Gastrocnemius medialis (tissue), 4 donors: ENCODE data around the gene RIPK3. TPM values are rescaled to one million over a fixed set of nuclear protein-coding genes. Genes with fewer than 3 reads are reported as not detected.

Experiments used
- ATAC-seq, 2 donors: fragments of 150-250 bp; one replicate each; pipeline ENCODE4 v1.9.1; 2016
- DNase-seq, 2 donors: peaks; one replicate each; pipeline ENCODE4 v3.0.0-alpha.2; 2019
- H3K27ac ChIP-seq, 4 donors: fragments of 200-600 bp; sonication (generic); 1 replicate in 1 of 4; 2 replicates in 3 of 4; pipeline ENCODE4 v1.5.1; 2016 to 2018; ENCODE audit warnings: mild to moderate bottlenecking in 2 of 4, moderate library complexity in 1 of 4
- H3K27me3 ChIP-seq, 3 donors: fragments of 200-600 bp; sonication (generic) in 2 of 3; 1 replicate in 1 of 3; 2 replicates in 2 of 3; pipeline versions ENCODE4 v1.5.1 to v1.6.0; 2016 to 2019; ENCODE audit warnings: mild to moderate bottlenecking in 1 of 3, moderate library complexity in 1 of 3
- H3K36me3 ChIP-seq, 2 donors: fragments of 200-600 bp; sonication (generic) in 1 of 2; one replicate each; pipeline ENCODE4 v1.5.1; 2017 to 2018
- H3K4me1 ChIP-seq, 2 donors: fragments of 200-600 bp; sonication (generic) in 1 of 2; one replicate each; pipeline ENCODE4 v1.5.1; 2016 to 2017; ENCODE audit warnings: mild to moderate bottlenecking in 2 of 2
- H3K4me3 ChIP-seq, 4 donors: fragments of 200-600 bp; sonication (generic) in 3 of 4; 1 replicate in 1 of 4; 2 replicates in 3 of 4; pipeline ENCODE4 v1.5.1; 2016 to 2019; ENCODE audit warnings: mild to moderate bottlenecking in 2 of 4
- H3K9me3 ChIP-seq, 3 donors: fragments of 200-600 bp; sonication (generic) in 2 of 3; 1 replicate in 1 of 3; 2 replicates in 2 of 3; pipeline ENCODE4 v1.5.1; 2016 to 2019
- POLR2A ChIP-seq, 2 donors: fragments of 450-650 bp; IDR thresholded peaks; one replicate each; pipeline ENCODE4 v1.6.1; 2017; ENCODE audit warnings: antibody characterized with exemption in 2 of 2, mild to moderate bottlenecking in 2 of 2, moderate library complexity in 2 of 2
- in situ Hi-C, 4 donors: fragments of 200-750 bp; cut with MboI; loops; one replicate each; pipeline versions ENCODE4 v1.15.0 to v1.8.0; 2017; ENCODE audit warnings: low sequenced_read_pairs in 4 of 4
- intact Hi-C: fragments of 100-400 bp; cut with DNase I; formaldehyde crosslinking; loops from one replicate; pipeline ENCODE4 v1.15.1; 2023; ENCODE audit warnings: low total_unique reads
- total RNA-seq, 4 donors: library from RNA; depleted of rRNA; stranded (reverse); fragments of >200 nt; gene quantifications; one replicate each; pipeline versions ENCODE4 v1.1.0 to v1.2.3, GENCODE V29; 2016
- TF ChIP-seq, protein P1 (sequence below), 5 experiments: fragments of 450-650 bp in 3 of 5; fragments of 200-600 bp in 2 of 5; sonication (generic) in 2 of 5; IDR thresholded peaks in 4 of 5; conservative IDR thresholded peaks in 1 of 5; 1 replicate in 4 of 5; 2 replicates in 1 of 5; pipeline ENCODE4 v1.5.1; 2016 to 2019; ENCODE audit warnings: antibody characterized with exemption in 5 of 5, mild to moderate bottlenecking in 3 of 5, moderate library complexity in 3 of 5

Gene RIPK3
- total RNA-seq, 4 donors from 2014 or later = 0.66 to 1.6 (median 0.97) TPM

DNA sequence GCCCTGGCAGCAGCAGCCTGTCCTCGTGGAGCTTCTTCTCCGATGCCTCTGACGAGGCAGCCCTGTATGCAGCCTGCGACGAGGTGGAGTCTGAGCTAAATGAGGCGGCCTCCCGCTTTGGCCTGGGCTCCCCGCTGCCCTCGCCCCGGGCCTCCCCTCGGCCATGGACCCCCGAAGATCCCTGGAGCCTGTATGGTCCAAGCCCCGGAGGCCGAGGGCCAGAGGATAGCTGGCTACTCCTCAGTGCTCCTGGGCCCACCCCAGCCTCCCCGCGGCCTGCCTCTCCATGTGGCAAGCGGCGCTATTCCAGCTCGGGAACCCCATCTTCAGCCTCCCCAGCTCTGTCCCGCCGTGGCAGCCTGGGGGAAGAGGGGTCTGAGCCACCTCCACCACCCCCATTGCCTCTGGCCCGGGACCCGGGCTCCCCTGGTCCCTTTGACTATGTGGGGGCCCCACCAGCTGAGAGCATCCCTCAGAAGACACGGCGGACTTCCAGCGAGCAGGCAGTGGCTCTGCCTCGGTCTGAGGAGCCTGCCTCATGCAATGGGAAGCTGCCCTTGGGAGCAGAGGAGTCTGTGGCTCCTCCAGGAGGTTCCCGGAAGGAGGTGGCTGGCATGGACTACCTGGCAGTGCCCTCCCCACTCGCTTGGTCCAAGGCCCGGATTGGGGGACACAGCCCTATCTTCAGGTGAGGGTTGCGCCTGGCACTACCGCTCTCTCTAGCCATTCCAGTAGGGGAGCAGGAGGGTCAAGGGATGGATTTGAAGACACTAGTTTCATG, 30.3 kb upstream of the RIPK3 start:
- DNase-seq (no peak), ATAC-seq (no peak)
- in situ Hi-C loops (loop anchor here in 1 of 4 donors (5.0 kb wide), 1 partner anchor 62 kb away; no protein-coding TSS in a partner anchor), intact Hi-C loops (loop anchor here (5.0 kb wide), 1 partner anchor 32 kb away; no protein-coding TSS in a partner anchor)
- H3K4me3 ChIP-seq = no peak overlapping the region
- H3K27me3 ChIP-seq = peaks cover 34 to 43% (median 39%) of the 10 kb centered on the region in 3 donors
- H3K36me3 ChIP-seq = no peaks in the 10 kb centered on the region
- no peak overlapping the region for H3K27ac ChIP-seq
- no peak for TF ChIP-seq POLR2A (IDR thresholded peaks at IDR 0.05)
- TF ChIP-seq, protein P1, sequence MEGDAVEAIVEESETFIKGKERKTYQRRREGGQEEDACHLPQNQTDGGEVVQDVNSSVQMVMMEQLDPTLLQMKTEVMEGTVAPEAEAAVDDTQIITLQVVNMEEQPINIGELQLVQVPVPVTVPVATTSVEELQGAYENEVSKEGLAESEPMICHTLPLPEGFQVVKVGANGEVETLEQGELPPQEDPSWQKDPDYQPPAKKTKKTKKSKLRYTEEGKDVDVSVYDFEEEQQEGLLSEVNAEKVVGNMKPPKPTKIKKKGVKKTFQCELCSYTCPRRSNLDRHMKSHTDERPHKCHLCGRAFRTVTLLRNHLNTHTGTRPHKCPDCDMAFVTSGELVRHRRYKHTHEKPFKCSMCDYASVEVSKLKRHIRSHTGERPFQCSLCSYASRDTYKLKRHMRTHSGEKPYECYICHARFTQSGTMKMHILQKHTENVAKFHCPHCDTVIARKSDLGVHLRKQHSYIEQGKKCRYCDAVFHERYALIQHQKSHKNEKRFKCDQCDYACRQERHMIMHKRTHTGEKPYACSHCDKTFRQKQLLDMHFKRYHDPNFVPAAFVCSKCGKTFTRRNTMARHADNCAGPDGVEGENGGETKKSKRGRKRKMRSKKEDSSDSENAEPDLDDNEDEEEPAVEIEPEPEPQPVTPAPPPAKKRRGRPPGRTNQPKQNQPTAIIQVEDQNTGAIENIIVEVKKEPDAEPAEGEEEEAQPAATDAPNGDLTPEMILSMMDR (IDR thresholded peaks at IDR 0.05 in 4 of 5, conservative IDR thresholded peaks at IDR 0.05 in 1 of 5) = no peak
- peaks cover 7 to 14% of the 10 kb centered on the region in 2 donors for H3K4me1 ChIP-seq
- H3K9me3 ChIP-seq = no peaks in the 10 kb centered on the region

DNA sequence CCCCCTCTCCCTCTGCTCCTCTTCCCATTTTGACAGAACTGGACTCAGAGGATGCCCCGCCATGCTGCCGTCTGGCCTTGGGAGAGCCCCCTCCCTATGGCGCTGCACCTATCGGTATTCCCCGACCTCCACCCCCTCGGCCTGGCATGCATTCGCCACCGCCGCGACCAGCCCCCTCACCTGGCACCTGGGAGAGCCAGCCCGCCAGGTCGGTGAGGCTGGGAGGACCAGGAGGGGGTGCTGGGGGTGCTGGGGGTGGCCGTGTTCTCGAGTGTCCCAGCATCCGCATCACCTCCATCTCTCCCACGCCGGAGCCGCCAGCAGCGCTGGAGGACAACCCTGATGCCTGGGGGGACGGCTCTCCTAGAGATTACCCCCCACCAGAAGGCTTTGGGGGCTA, 29.7 kb upstream of the RIPK3 start:
- intact Hi-C loops = loop anchor here (5.0 kb wide), 1 partner anchor 33 kb away; no protein-coding TSS in a partner anchor
- H3K27me3 ChIP-seq = peaks cover 38 to 46% (median 43%) of the 10 kb centered on the region in 3 donors
- H3K4me3 ChIP-seq = peak overlapping the region in 3 of 4 donors; percentile 53 to 62 (median 57)
- H3K9me3 ChIP-seq = no peaks in the 10 kb centered on the region
- peaks cover 10 to 15% of the 10 kb centered on the region in 2 donors for H3K4me1 ChIP-seq
- no peak for DNase-seq
- TF ChIP-seq, protein P1 (IDR thresholded peaks at IDR 0.05 in 4 of 5, conservative IDR thresholded peaks at IDR 0.05 in 1 of 5) = no peak
- no peak for TF ChIP-seq POLR2A (IDR thresholded peaks at IDR 0.05)
- no peak for ATAC-seq
- H3K27ac ChIP-seq = peak overlapping the region; percentile 74 to 85 (median 80)
- H3K36me3 ChIP-seq = no peaks in the 10 kb centered on the region
- in situ Hi-C loops = loop anchor here in 1 of 4 donors (5.0 kb wide), 1 partner anchor 63 kb away; no protein-coding TSS in a partner anchor

DNA sequence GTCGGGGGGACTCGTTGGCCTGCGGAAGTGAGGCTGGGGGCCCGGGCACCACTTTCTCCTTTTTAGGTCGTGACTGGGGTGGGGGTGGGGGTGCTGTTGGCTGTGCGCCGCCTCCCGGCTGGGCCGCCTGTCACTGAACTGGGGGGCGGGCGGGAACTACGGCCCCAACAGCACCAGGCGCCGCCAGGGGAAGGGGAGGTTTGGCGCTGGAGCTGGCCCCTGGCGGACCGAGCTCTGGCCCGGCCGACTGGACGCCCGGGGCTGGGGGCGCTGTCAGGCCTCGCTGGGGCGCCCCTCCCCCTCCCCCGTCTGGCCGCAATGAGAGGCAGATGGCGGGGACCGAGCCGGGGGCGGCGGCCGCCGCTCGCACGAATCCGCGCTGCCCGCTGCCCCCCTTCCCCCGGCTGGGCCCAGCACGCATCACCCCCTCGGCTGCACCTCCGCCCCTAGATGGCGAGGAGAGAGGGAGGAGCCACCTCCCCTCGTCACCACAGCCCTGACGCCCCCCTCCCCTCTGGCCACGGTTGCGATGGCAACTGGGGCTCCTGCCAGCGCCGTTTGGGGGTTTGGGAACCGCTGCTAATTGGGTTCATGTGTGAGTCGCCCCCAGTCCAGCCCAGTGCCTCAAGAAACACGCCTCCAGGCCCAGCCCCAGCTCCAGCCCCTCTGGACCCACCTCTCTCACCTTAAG, 28.9 kb upstream of the RIPK3 start:
- peaks cover 10 to 15% of the 10 kb centered on the region in 2 donors for H3K4me1 ChIP-seq
- TF ChIP-seq POLR2A (IDR thresholded peaks at IDR 0.05) = peak in 1 of 2 donors; percentile 15
- TF ChIP-seq, protein P1 (IDR thresholded peaks at IDR 0.05 in 4 of 5, conservative IDR thresholded peaks at IDR 0.05 in 1 of 5) = no peak
- H3K27ac ChIP-seq = peak overlapping the region; percentile 74 to 85 (median 80)
- H3K9me3 ChIP-seq = no peaks in the 10 kb centered on the region
- peak overlapping the region; percentile 44 to 62 (median 55) for H3K4me3 ChIP-seq
- in situ Hi-C loops = loop anchor here in 1 of 4 donors (5.0 kb wide), 1 partner anchor 64 kb away; no protein-coding TSS in a partner anchor
- peaks cover 38 to 46% (median 43%) of the 10 kb centered on the region in 3 donors for H3K27me3 ChIP-seq
- DNase-seq (peak in 1 of 2 donors; percentile 19), ATAC-seq (no peak)
- intact Hi-C loops = loop anchor here (5.0 kb wide), 1 partner anchor 34 kb away; no protein-coding TSS in a partner anchor
- no peaks in the 10 kb centered on the region for H3K36me3 ChIP-seq

DNA sequence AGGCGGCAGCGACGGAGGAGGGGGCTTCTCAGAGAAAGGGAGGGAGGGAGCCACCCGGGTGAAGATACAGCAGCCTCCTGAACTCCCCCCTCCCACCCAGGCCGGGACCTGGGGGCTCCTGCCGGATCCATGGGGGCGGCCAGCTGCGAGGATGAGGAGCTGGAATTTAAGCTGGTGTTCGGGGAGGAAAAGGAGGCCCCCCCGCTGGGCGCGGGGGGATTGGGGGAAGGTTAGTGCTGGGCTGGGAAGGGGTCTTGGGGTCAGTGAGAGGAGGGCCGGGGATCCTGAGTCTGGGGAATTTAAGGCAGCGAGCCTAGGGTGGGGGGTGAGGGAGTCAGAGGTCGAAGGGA, 28.4 kb upstream of the RIPK3 start:
- DNase-seq (no peak), ATAC-seq (no peak)
- Histone ChIP-seq H3K4me3 (peak overlapping the region; percentile 44 to 62 (median 55)), H3K36me3 (no peaks in the 10 kb centered on the region), H3K9me3 (no peaks in the 10 kb centered on the region), H3K4me1 (peaks cover 10 to 15% of the 10 kb centered on the region in 2 donors), H3K27ac (peak overlapping the region; percentile 74 to 85 (median 80)), H3K27me3 (peaks cover 38 to 46% (median 43%) of the 10 kb centered on the region in 3 donors)
- in situ Hi-C loops = loop anchor here in 1 of 4 donors (5.0 kb wide), 1 partner anchor 64 kb away; no protein-coding TSS in a partner anchor
- no peak for TF ChIP-seq POLR2A (IDR thresholded peaks at IDR 0.05)
- TF ChIP-seq, protein P1 (IDR thresholded peaks at IDR 0.05 in 4 of 5, conservative IDR thresholded peaks at IDR 0.05 in 1 of 5) = no peak
- intact Hi-C loops = loop anchor here (5.0 kb wide), 1 partner anchor 34 kb away; no protein-coding TSS in a partner anchor
